ENCODE measurements around the gene ZNF622.

The ZNF622 gene

DNA sequence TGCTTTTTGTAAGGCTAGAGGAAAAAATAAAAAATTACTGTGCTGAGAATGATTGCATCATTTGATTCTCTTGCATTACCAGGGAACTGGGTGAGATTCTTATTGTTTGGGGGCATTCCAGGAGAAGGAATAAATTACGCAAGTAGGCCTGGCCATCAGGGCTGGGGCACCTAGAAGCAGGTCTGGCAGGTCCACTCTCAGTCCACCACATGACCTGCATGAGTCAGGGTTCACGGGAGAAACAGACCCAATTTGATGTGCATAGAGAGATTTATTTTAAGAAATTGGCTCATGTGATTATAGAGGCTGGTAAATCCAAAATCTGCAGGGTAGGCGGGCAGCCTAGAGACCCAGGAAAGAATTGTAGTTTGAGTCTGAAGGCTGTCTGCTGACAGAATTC lies 59.6 kb downstream of the ZNF622 start:
- no peak overlapping the region for H3K4me3 ChIP-seq (ENCODE audit: low read depth, low read length)
- no peak overlapping the region for H3K27ac ChIP-seq (ENCODE audit: low read depth, low read length)
- H3K4me1 ChIP-seq (ENCODE audit: control insufficient read depth, insufficient read depth, low read length), result no peaks in the 10 kb centered on the region
- H3K9me3 ChIP-seq (ENCODE audit: control insufficient read depth, insufficient read depth, low read length), result no peaks in the 10 kb centered on the region
- H3K9ac ChIP-seq (ENCODE audit: low read depth, low read length), result no peak overlapping the region
- H3K27me3 ChIP-seq (ENCODE audit: control insufficient read depth, insufficient read depth, low read length), result no peaks in the 10 kb centered on the region
- H3K36me3 ChIP-seq (ENCODE audit: control insufficient read depth, insufficient read depth, low read length), result no peaks in the 10 kb centered on the region

All from HUES48 (cell line).